Activated T-cell treated with anti-CD3 and anti-CD28 coated beads for 1 hour (primary cell): ENCODE results near the gene TNIK.
"Not testable (repeated sequence)": the region's sequence is repeated elsewhere in the genome, so short reads cannot be mapped to it uniquely, and the experiment has no call there.

Experiments used
- DNase-seq: peaks from one replicate; pipeline ENCODE4 v3.0.0-alpha.2; 2020; ENCODE audit warnings: low read depth

The TNIK gene

DNA sequence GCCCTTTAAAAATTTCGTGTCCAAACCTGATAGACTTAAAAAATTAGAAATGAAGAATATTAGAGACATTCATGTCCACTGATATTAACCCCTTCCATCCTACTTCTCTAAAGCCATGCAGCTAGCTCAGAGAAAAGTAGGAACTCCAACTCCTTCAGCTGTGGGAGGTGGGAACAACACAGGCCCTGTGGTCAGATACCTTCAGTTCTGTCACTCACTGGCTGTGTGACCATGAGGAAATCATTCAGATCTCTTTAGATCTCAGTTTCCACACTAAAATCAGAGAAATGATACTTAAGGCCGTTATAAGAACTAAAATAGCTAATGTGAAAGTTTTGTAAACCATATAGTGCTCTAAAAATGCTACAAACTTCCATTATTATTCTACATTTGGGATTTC, 209.8 kb downstream of the TNIK start:
- DNase-seq, result no peak

DNA sequence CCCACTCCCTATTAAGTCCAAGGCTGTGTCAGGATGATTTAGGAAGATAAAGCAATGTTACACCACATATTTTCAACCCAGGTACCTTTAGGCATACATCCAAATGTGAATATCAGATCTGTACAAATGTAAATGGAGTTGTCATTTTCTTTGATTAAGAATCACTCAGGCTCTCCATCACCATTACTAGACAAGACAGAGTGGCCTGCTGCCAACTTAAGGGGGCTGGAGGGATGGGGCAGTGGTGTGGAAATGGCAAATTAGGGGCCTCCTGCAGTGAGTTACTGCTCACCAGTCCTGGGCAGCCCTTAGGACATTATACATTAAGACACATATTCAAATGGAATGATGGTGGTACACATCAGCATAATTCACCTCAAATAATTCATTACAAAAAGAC, 211.0 kb downstream of the TNIK start:
- DNase-seq, result no peak

DNA sequence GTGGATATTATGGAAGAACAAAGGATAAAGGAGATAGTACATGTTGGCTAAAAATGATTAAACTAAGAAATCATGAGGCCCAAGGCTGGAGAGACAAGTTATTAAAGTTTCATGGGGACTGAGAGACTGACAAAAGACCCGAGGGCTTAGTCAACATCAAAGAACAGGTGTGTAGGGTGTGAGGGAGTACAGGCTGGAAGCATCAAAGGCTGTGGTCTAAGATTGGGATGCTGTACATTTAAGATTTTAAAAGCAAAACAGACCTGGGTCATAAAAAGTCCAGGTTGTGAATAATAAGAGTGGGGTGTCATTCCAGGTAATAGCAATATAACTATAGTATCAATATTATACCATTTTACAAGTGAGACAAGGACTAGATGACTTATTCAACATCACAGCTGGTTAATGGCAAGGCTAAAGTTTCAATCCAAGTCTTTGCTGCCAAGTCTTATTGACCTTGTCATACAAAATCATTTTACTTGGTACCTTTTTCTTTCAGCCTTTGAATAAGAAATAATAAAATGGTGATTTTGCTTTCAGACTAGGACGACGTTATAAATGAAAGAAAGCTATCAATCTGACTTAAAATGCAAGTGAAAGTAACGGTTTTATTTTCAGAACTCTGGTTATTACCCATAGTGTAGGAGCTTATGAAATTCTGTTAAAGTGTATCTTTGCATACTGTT, 211.6 kb downstream of the TNIK start:
- no peak for DNase-seq

DNA sequence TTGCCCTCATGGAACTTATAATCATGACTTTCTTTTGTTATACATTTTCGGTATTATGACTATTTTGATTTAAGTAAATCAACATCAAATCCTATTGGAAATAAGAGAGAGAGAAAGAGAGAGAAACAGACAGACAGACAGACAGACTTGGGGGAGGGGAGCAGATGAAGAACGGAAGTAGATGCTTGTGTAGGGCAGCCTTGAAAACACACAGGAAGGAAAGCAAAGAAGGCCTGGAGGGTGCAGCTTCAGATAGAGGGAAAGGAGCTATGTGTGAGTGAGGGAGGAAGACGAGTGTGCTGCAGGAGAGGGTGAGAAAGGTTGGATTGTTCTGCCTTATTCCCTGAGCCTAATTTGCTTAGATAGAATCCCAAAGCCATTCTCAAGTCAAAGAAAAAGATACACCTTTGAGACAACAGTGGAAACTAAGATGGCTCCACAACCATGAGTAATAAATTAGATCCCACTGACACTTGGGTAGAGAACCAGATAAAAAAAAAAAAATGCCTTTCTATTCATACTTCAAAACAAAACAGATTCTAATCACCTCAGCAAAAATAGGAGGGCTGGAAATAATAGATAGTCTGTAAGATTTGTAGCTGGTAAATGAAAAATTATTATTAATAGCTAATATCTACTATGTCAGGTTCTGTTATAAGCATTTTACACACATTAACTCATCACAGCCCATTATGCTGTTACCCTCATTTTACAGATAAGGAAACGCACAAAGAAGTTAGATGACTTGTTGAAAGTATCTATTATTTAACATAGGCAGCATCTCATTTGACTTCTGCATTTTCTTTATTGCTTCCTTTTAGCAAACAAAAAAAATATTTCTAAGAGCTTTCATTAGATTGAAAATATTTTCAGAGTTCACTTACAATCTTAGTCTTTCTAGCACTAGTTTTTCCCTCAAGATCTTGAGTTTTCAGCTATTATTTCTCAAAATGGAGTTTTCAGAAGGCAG, 214.1 kb downstream of the TNIK start:
- no peak for DNase-seq

DNA sequence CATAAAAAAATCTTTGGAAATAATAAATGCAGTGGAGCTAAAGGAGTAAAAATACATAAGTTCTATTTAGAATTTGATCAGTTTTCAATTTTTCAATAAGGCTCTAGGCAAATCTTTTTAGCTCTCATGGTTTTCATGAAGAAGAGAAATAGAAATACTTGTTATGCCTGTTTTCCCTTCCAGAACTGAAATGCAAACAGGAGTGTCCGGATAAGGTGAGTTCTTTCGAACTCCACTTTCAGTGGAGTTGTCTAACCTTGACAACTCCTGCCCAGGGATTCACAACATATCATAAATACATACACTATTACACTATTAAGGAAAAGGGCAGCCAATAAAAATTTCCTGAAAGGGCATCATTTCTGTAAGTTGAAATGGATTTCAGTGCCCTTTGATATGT, 217.3 kb downstream of the TNIK start:
- no peak for DNase-seq

DNA sequence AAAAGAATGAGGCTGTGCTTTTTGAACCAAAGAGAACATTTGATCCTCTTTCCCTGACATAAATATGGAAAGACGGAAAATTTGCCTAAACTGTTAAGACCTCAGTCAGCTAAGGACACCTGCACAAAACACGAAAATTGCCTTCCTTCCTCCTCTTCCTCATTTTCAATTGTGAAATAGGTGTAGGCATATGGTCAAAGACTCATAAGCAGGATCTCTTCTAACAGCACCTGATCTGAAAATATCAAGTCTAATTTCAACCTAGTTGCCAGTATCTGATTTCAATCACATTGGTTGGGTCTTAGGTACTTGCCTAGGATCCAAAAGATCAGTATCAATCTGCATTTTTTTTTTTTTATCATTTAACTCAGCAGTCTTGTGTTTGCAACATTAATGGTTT, 218.0 kb downstream of the TNIK start:
- no peak for DNase-seq

DNA sequence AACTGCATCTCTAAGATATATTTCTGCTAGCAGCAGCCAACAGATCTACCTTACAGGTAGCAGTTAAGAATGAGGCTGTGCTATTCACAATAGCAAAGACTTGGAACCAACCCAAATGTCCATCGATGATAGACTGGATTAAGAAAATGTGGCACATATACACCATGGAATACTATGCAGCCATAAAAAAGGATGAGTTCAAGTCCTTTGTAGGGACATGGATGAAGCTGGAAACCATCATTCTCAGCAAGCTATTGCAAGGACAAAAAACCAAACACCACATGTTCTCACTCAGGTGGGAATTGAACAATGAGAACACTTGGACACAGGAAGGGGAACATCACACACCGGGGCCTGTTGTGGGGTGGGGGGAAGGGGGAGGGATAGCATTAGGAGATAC, 218.6 kb downstream of the TNIK start:
- DNase-seq, result not testable (repeated sequence)

DNA sequence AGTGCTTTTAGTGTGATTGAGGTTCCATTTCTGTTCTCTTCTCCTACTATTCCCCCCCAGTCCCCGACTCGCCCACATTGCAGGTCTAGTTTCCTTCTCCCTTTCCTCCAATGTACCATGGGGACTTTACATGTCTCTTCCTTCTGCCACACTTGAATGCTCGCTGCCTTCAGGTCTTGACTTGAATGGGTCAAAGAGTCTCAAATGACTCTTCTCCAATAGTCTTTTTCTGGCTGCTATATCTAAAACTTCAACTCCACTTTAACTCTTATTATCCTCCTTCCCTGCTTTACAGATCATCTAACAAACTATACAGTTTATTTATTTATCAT, 219.7 kb downstream of the TNIK start:
- DNase-seq, result no peak

DNA sequence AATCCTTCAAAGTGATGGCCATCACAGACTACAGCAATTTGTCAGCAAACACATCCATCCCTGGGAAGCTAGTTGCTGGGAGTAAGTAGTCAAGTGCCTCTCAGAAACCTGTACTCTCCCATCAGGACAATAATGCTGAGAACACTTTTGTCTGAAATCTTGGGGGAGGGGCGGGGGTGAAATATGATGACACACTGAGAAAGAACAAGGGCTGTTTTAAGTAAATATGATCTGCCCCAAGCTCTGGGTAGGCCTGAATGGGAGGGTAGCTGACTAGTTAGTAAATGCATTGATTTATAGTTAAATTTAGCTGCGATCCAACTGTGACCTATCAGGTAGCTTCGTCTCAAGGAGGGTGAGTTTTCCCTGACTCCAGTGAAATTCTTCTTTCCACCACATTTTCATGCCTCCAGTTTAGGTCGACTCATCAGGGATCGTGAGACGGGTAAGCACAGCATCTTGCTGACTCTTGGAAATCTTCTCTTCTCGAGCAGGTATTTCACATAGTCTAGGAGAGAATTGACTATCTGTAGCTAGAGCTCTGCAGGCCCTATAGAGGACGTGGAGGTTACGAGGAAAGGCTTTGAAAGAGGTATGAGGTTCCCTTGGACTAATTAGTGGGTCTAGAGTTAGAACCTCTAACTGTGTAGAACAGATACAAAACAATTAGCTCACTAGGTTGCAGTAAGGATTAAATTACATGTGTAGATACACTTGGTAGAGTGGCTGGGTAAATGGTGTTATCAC, 220.3 kb downstream of the TNIK start:
- no peak for DNase-seq

DNA sequence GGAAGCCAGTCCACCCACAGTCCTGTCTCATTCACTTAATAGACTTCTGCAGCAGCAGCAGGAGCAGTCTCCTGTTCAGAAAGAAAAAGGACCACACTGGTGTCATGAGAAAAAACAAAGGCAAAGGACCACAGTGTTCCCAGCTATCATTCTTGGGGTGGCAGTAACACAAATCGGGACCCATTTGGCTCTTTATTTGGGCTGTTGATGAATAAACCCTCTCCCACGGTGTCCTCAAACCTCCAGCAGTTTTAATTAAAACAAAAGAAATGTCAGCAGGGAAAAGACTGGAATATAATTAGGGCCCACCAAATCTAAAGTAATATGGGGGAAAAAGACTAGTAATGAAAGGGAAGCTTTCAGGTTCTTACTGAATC, 223.2 kb downstream of the TNIK start:
- DNase-seq, result no peak

DNA sequence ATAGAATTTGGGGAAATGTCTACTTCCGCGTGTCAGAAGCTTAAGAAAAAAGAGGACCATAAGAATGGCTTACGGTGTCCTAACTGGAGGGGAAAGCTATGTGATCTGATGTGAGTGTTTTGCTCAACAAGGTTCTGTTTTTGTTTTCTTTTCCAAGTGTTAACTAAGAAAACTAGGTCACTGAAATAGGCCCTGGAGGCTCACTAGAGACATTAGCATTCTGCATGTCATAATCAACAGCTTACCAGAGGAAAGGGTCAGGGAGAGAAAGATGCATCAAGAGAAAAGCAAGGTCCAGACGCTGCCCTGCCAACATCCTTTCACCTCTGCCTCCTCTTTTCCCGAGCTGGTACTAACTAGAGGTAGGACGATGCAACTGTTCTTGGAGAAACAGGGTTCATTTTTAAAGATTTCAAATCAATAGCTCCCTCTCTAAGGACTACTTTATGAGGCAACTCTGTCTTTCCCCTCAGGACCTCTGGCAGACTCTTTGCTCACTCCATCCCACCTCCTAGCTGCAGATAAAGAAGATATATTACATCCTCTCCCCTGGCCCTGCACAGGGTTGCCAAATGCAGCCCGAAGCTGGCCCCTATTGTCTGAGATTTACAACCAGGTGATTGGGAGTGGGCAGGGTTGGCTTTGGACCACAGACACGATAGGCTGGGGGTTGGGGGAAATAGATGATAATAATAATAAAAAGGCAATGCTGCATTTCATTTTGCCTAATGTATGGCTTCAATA, 223.8 kb downstream of the TNIK start:
- DNase-seq, result no peak

DNA sequence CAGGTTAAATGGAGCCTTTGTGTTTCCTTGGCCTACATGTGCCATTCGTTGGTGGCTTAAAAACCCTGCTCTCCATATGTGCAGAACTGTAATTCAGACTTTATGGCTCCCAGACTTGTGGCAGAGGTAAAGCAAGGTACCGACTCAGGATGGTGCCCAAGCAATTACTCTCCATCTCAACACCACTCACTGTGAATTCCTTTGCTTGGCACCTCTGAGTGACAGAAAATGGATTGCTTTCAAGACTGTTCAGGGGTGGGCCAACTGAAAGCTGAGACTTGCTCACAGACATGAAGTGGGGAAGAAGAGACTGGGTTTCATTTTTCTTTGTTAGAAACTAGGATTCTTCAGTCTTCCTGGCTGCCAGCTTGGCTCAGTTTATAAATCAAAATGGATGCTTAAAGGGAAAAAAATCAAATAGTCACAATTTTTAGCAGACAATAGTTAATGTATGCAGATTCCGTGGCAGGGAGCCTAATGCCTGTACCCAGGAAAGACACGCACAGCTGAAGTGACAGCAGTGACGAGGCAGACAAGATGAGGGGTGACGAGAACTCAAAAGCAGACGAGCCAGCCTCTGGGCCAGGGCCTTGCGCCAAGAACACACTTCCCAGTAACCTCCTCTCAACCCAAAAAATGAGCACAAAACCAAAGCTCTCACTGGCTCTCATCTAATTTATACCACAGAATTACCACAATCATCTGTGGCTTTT, 225.8 kb downstream of the TNIK start:
- no peak for DNase-seq

DNA sequence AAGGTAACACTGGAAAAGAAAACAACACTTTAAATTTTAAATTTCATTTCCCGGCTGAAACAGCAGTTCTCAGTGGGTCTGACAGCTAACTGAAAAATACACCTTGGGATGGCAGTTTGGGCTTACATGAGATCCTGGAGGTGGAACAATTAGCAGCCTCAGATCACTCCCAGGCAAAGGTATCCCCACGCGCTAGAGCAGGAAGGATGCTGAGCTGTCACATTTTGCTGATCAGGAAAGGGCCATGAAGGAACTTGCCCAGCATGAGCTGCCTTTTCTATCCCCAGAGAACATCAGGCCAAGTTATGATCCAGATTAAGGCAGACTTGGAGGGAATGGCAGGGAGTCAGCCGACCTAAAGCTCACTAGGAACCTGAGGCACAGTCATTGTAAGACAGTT, 228.8 kb downstream of the TNIK start:
- no peak for DNase-seq

DNA sequence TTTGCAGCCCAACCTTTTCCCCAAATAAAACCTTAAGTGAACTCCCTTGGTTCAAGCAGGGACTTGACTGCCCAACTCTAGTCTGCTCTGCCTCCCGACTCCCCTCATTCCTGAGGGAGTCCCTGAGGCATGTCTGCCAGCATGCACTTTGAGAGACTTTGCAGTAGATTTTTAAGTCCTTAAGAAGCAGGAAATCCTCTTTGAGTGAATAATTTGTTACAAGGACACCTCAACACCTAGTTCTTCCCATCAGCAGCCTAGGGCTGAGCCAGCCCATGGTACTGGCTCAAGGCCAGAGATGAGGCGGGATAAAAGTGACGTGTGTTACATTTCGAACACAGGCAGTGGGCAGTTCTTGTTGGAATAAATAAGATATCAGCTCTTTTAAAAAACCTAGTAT, 229.3 kb downstream of the TNIK start:
- no peak for DNase-seq

DNA sequence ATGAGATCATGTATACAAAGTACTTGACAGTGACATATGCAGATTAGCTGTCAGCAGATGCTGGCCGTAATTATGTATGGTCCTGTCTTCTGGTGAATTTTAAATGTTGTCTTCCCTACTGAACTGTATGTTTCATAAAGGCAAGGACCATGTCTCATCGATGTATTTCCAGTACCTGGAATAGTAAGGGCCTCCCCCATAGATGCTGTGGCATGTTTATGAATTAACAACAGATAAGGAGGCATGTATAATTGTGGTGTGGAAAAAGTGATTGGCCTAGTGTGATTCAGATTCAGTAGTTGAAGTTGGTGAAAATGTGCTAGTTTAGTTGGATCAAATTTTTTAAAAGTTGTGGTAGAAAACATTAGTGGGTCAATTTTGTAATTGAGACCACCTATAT, 231.0 kb downstream of the TNIK start:
- DNase-seq, result no peak

DNA sequence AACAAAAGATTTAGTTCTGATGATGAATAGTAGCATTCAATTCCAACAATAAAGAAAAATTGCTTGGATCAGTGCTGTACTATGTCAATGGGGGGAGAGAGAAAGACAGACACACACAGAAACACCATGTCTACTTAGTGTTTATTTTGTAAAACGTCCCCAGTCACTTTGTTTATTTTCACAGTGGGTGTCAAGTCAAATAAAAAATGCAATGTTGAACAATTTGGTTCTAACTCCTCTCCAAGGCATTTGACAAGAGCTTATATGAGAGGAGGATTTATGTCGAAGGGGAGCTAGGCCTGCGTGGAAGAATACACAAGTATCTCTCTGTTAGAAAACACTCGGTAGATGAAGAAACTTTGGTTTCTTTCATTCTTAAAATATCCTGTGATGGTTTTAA, 232.0 kb downstream of the TNIK start:
- DNase-seq, result no peak

DNA sequence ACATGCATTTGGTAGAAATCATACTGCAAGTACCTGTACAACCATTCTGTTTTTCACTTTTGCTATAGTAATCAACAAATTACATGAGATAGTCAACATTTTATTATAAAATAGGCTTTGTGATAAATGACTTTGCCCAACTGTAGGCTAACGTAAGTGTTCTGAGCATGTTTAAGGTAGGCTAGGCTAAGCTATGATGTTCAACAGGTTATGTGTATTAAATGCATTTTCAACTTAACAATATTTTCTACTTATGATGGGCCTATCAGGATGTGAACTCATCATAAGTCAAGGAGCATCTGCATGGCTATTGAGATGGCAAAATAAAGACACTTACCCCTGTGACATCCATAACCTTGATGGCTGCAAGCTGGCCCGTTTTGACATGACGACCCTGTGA, 232.4 kb downstream of the TNIK start:
- DNase-seq, result no peak

DNA sequence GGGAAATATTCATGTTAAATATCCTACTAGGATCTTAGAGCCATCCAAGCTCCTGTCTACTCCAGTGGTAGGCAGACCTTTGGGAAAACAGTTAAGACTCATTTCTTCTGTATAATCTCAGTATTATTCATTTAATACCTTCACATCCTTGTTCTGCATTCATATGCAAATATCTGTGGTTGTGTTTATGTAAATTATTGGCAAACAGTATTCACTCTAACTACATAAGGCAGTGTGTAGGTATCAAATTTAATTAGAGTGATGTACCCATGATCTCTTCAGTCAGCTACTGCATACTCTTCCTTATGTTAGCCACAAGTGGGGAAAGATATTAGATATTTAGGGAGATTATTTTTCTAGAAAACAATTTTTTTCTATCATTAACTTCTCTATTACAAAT, 232.8 kb downstream of the TNIK start:
- DNase-seq, result no peak

DNA sequence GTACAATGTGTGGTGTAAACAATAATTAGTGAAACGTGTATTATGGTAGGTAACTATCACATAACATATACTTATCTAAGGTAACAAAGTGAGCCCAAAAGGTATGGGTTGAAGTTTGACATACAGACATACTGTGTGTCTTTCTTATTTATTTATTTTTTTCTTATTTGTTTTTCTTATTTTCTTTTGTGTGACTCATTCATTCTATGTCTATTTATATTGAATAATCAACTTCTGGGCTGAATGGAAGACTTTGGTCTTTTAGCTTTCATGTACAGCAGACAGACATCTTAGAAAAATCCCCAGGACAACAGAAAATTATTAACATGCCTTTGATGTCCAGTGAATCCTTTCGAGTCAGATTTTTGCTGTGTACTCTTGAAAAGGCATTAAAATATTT, 233.4 kb downstream of the TNIK start:
- DNase-seq, result no peak

DNA sequence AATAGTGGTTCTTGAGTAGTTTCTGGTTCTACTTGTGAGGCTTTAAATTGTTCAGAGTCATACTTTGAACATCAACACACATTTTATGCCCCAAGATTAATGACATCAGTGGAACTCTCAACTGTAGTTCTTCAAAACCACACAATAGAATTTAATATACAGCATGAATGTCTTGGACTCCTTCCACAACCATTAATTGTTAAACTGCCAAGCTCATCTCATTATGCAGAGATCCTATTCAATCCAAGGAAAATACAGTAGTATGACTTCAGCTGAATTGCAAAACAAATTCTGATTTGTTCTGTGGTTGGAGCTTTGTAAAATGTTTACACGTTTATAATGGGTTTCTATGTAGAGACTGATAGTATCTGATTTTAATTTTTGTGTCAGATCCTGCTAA, 234.5 kb downstream of the TNIK start:
- no peak for DNase-seq

DNA sequence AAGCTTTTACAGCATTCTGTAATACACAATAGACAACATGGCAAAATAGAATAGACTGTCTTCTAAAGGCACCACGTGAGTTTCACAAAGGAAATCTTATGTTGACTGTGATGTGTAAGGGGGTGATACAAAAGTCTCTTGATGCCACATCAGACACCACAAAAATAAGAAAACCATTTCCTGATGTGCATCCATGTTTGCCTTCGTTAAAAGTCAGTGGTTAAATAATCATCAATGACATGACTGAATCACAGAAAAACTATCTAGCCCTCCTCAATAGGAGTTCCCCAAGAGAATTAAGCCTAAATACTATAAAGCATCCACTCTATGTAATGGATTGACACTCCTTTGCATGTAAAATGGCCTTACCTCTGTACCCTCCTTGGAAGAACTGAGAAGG, 235.0 kb downstream of the TNIK start:
- DNase-seq, result no peak

DNA sequence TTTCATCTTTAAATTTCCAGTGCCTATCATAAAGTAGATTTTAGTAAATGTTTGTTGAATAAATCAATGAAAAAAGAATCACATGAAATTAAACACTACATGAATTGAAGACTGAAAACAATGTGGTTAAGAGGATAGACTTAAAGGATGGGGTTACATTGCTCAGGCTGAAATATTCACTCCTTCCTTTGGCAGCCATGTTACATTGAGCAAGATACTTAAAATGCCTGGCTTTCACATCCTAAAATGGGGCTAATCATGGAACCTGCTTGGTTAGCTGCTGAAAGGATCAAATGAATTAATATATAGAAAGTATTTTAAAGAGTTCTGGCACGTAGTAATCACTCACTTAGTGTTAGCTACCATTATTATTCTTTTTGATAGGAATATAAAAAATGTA, 236.8 kb downstream of the TNIK start:
- DNase-seq, result no peak
